Tibial nerve (tissue), 4 donors: ENCODE measurements around the gene SURF2. TPM values are rescaled to one million over a fixed set of nuclear protein-coding genes. Genes with fewer than 3 reads are reported as not detected.
A peak's percentile ranks its signal among the peaks of the same experiment; 100 is the strongest.

Source experiments
- DNase-seq, 2 donors: peaks; one replicate each; pipeline ENCODE4 v3.0.0-alpha.2; 2019; ENCODE audit warnings: low spot score in 2 of 2
- H3K27ac ChIP-seq, 4 donors: fragments of 200-600 bp; sonication (generic) in 3 of 4; one replicate each; pipeline ENCODE4 v1.5.1; 2017 to 2019; ENCODE audit warnings: mild to moderate bottlenecking in 1 of 4
- H3K27me3 ChIP-seq, 2 donors: fragments of 200-600 bp; sonication (generic) in 1 of 2; one replicate each; pipeline versions ENCODE4 v1.5.1 to v1.6.0; 2017 to 2019
- H3K36me3 ChIP-seq, 3 donors: fragments of 200-600 bp; sonication (generic); one replicate each; pipeline ENCODE4 v1.5.1; 2018 to 2019
- H3K4me1 ChIP-seq, 4 donors: fragments of 200-600 bp; sonication (generic) in 3 of 4; one replicate each; pipeline ENCODE4 v1.5.1; 2017 to 2019
- H3K4me3 ChIP-seq, 4 donors: fragments of 200-600 bp; sonication (generic) in 3 of 4; one replicate each; pipeline ENCODE4 v1.5.1; 2017 to 2019; ENCODE audit warnings: mild to moderate bottlenecking in 1 of 4, moderate library complexity in 1 of 4
- H3K9me3 ChIP-seq, 4 donors: fragments of 200-600 bp; sonication (generic) in 3 of 4; one replicate each; pipeline ENCODE4 v1.5.1; 2017 to 2019
- EP300 ChIP-seq, 2 donors: sonication (generic); formaldehyde crosslinking; IDR thresholded peaks; one replicate each; pipeline ENCODE4 v1.6.1; 2017; ENCODE audit warnings: antibody characterized with exemption in 2 of 2, mild to moderate bottlenecking in 1 of 2
- POLR2A ChIP-seq, 2 donors: fragments of 450-650 bp; IDR thresholded peaks; one replicate each; pipeline ENCODE4 v1.6.1; 2017; ENCODE audit warnings: antibody characterized with exemption in 2 of 2, mild to moderate bottlenecking in 2 of 2, moderate library complexity in 2 of 2
- WGBS, 2 donors: methylation state at CpG; one replicate each; pipeline ENCODE4 v1.1.5; 2018; 5-methylcytosine and 5-hydroxymethylcytosine counted together
- total RNA-seq, 4 donors: library from RNA; depleted of rRNA; stranded (reverse); fragments of >200 nt; gene quantifications; one replicate each; pipeline ENCODE4 v1.1.0, GENCODE V29; 2016
- TF ChIP-seq, protein P1 (sequence below), 5 experiments: fragments of 200-600 bp in 3 of 5; fragments of 450-650 bp in 2 of 5; sonication (generic) in 3 of 5; IDR thresholded peaks; one replicate each; pipeline ENCODE4 v1.5.1; 2016 to 2019; ENCODE audit warnings: antibody characterized with exemption in 5 of 5, mild to moderate bottlenecking in 3 of 5, moderate library complexity in 2 of 5

Gene SURF2
- total RNA-seq, 4 donors from 2014 or later = 12.2 to 24.3 (median 23.0) TPM

DNA sequence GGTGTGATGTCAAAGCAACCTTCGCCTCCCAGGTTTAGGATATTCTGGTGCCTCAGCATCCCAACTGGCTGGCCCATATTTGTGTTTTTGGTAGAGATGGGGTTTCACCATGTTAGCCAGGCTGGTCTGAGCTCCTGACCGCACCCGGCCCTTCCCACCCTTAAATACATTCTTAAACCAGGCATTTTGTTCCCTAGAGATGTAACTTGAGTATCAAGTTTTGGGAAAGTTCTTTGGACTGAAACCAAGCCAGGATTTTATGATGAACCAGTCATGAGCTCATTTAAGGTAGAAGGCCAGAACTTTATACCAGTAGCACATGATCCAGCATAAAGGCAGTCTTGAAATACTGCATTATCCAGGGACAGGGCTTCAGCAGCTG lies 4.8 kb upstream of the SURF2 start:
- no peaks in the 10 kb centered on the region for H3K9me3 ChIP-seq
- WGBS, 2 donors = 75 to 82% methylated on average over 3 of the region's 3 CpGs
- no peak for DNase-seq
- TF ChIP-seq, protein P1, sequence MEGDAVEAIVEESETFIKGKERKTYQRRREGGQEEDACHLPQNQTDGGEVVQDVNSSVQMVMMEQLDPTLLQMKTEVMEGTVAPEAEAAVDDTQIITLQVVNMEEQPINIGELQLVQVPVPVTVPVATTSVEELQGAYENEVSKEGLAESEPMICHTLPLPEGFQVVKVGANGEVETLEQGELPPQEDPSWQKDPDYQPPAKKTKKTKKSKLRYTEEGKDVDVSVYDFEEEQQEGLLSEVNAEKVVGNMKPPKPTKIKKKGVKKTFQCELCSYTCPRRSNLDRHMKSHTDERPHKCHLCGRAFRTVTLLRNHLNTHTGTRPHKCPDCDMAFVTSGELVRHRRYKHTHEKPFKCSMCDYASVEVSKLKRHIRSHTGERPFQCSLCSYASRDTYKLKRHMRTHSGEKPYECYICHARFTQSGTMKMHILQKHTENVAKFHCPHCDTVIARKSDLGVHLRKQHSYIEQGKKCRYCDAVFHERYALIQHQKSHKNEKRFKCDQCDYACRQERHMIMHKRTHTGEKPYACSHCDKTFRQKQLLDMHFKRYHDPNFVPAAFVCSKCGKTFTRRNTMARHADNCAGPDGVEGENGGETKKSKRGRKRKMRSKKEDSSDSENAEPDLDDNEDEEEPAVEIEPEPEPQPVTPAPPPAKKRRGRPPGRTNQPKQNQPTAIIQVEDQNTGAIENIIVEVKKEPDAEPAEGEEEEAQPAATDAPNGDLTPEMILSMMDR (IDR thresholded peaks at IDR 0.05) = no peak
- TF ChIP-seq POLR2A (IDR thresholded peaks at IDR 0.05) (no peak), EP300 (IDR thresholded peaks at IDR 0.05) (no peak)
- peak overlapping the region in 1 of 4 donors; percentile 44 for H3K27ac ChIP-seq
- H3K4me3 ChIP-seq = no peak overlapping the region
- H3K36me3 ChIP-seq = peaks cover 0 to 58% (median 27%) of the 10 kb centered on the region in 3 donors
- H3K27me3 ChIP-seq = no peaks in the 10 kb centered on the region
- H3K4me1 ChIP-seq = peaks cover 0 to 56% (median 30%) of the 10 kb centered on the region in 4 donors

DNA sequence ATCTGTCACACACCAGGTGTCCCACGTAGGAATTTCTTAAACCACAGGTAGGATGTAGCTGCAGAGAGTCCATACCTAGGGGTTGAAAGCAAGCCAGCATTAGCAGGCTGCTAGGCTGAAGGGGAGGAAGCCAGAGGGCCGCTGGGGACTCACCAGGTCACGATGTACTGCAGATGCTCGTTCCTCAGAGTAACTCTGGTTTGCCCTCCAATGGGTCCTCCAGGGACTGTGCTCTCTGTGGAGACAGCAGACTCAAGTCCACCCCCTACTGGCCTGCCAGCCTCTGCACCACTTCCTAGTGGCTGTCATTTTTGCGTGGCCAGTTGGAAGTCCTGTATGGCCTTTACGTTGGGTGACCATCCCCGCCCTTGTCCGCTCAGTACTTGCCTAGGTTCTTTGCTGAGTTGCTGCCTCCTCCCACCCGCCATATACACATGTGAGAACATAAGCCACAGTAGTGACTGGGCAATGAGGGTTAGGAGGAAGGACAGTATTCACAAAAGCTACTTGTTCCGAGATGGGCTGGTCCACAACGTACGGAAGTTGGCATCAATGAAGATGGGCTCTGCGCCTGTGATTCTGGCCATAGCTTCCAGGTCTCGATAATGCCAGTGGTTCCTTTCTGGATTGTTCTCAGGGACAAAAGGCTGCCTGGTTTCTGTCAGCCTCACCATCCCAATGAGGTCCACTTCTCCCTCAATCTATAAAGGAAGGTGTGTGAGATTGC lies 4.3 kb upstream of the SURF2 start:
- Histone ChIP-seq H3K27ac (peak overlapping the region in 1 of 4 donors; percentile 44), H3K36me3 (peaks cover 0 to 58% (median 27%) of the 10 kb centered on the region in 3 donors), H3K4me1 (peaks cover 0 to 54% (median 28%) of the 10 kb centered on the region in 4 donors), H3K4me3 (no peak overlapping the region), H3K27me3 (no peaks in the 10 kb centered on the region), H3K9me3 (no peaks in the 10 kb centered on the region)
- DNase-seq = no peak
- TF ChIP-seq, protein P1 (IDR thresholded peaks at IDR 0.05) = peak in 2 of 5 experiments; percentile 12 to 20
- TF ChIP-seq POLR2A (IDR thresholded peaks at IDR 0.05) = no peak
- 71 to 75% methylated on average over 14 of the region's 14 CpGs for WGBS, 2 donors

DNA sequence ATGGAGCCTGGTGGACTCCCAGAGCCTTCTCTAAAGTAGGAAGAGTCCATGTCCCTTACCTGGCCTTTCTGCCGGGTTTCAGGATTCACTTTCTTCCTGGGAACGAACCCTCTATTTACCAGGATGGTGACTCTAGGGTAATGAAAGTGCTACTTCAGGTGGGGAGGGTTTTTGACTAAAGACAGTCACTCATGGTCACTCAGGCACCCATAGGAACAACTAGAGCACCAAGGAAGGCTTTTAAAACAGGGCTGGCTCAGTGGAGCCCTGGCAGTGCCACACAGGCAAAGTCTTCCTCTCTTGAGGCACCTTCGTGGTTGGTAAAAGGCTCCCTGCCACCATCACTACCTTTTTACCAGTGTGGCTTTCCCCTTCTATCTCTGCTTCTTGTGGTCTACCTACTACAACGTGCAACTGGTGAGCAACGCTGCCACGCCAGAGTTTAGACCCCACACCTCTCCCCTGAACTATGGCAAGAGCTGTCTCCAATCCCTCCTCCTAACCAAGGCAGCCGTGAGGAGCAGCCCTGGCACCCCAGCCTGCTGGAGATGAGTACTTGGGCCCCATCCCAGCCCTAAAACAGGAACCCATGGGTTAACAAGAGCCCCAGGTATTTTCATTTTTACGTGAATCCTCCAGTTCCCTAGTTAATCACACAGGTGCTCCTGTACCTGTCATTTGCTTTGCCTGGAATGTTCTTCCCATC lies 3.6 kb upstream of the SURF2 start:
- Histone ChIP-seq H3K27ac (no peak overlapping the region), H3K36me3 (peaks cover 0 to 58% (median 27%) of the 10 kb centered on the region in 3 donors), H3K27me3 (no peaks in the 10 kb centered on the region), H3K9me3 (no peaks in the 10 kb centered on the region), H3K4me1 (peaks cover 0 to 58% (median 34%) of the 10 kb centered on the region in 4 donors), H3K4me3 (no peak overlapping the region)
- no peak for DNase-seq
- 74 to 79% methylated on average over 8 of the region's 8 CpGs for WGBS, 2 donors
- TF ChIP-seq EP300 (IDR thresholded peaks at IDR 0.05) (no peak), POLR2A (IDR thresholded peaks at IDR 0.05) (no peak)
- TF ChIP-seq, protein P1 (IDR thresholded peaks at IDR 0.05) = no peak

DNA sequence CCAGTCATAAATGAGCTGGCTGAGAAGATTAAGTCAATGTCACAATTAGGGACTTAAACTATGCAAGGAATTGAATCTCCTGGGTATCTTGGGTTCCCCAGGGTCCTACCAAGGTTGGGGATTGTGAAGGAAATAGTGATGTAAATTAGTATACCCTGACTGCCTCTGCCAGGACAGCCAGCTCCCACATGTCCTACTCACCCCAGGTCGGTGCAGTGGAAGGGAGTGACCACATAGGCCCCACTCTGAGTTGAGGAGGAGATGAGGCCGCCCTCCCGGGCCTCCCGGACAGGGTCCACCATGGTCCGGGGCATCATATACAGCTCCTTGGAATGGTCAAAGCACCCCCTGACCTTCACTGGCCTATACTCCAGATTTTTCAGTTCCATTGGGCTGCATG lies 2.8 kb upstream of the SURF2 start:
- no peak for DNase-seq
- TF ChIP-seq POLR2A (IDR thresholded peaks at IDR 0.05) (no peak), EP300 (IDR thresholded peaks at IDR 0.05) (no peak)
- TF ChIP-seq, protein P1 (IDR thresholded peaks at IDR 0.05) = no peak
- H3K4me1 ChIP-seq = peaks cover 0 to 66% (median 35%) of the 10 kb centered on the region in 4 donors
- peaks cover 0 to 59% (median 27%) of the 10 kb centered on the region in 3 donors for H3K36me3 ChIP-seq
- 82% methylated on average over 5 of the region's 5 CpGs for WGBS, 2 donors
- no peaks in the 10 kb centered on the region for H3K27me3 ChIP-seq
- H3K27ac ChIP-seq = no peak overlapping the region
- no peaks in the 10 kb centered on the region for H3K9me3 ChIP-seq
- no peak overlapping the region for H3K4me3 ChIP-seq

DNA sequence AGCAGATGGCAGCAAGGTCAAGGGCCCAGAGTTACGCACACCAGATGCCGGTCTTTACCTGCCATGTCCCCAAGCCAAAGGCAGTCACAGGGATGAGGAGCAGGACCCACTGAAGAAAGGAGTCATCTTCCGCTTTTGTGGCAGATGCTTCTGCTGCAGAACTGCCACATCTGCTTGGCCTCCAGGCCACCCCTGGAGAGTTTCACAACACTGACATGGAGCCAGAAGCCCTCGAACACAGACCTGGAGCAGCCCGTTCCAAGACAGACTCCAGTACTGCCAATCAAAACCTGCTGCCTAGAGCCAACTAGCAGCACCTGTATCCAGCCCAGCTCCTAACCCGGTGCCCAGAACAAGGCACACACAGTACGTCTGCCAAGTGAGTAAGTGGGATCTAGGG lies 1.6 kb upstream of the SURF2 start:
- TF ChIP-seq POLR2A (IDR thresholded peaks at IDR 0.05) = no peak
- TF ChIP-seq, protein P1 (IDR thresholded peaks at IDR 0.05) = no peak
- no peak for TF ChIP-seq EP300 (IDR thresholded peaks at IDR 0.05)
- Histone ChIP-seq H3K4me1 (peaks cover 0 to 66% (median 24%) of the 10 kb centered on the region in 4 donors), H3K36me3 (peaks cover 0 to 64% (median 20%) of the 10 kb centered on the region in 3 donors), H3K9me3 (no peaks in the 10 kb centered on the region), H3K4me3 (no peak overlapping the region), H3K27me3 (no peaks in the 10 kb centered on the region), H3K27ac (no peak overlapping the region)
- no peak for DNase-seq
- 87 to 93% methylated on average over 6 to 7 of the region's 7 CpGs for WGBS, 2 donors
